MCF 10A (cell line): ENCODE measurements around the gene ZNF311. TPM values are rescaled to one million over a fixed set of nuclear protein-coding genes. Genes with fewer than 3 reads are reported as not detected.

Source experiments
- total RNA-seq: library from RNA; stranded (reverse); gene quantifications from 2 replicates; pipeline ENCODE4 v1.2.3, GENCODE V29; 2022

Gene ZNF311
- total RNA-seq, 1 experiment from 2014 or later: 3.6 TPM

Other genes starting within 250 kb of the ZNF311 start
- gene TRIM27, start 81.3 kb downstream of the ZNF311 start, total RNA-seq: 68.8 and 68.9 TPM in 2 replicates
- gene OR2W1, start 39.9 kb upstream of the ZNF311 start, total RNA-seq: not detected in 2 replicates
- gene OR2B3, start 82.0 kb upstream of the ZNF311 start, total RNA-seq: not detected in 2 replicates
- not detected in 2 replicates for gene OR2J1, start 94.2 kb upstream of the ZNF311 start, total RNA-seq
- gene OR2J3, start 102.7 kb upstream of the ZNF311 start, total RNA-seq: not detected in 2 replicates
- gene OR2J2, start 165.6 kb upstream of the ZNF311 start, total RNA-seq: not detected in 2 replicates